Stimulated activated CD4-positive, alpha-beta T cell treated with anti-CD3 and anti-CD28 coated beads, Interleukin-2, amount 100 ng/mL, for 24 hours (primary cell): ENCODE measurements around the gene ARHGEF19.
"Not testable (repeated sequence)": the region's sequence is repeated elsewhere in the genome, so short reads cannot be mapped to it uniquely, and the experiment has no call there.

Source experiments
- DNase-seq, 2 donors: peaks; one replicate each; pipeline ENCODE4 v3.0.0-alpha.2; 2020

ARHGEF19 gene

DNA sequence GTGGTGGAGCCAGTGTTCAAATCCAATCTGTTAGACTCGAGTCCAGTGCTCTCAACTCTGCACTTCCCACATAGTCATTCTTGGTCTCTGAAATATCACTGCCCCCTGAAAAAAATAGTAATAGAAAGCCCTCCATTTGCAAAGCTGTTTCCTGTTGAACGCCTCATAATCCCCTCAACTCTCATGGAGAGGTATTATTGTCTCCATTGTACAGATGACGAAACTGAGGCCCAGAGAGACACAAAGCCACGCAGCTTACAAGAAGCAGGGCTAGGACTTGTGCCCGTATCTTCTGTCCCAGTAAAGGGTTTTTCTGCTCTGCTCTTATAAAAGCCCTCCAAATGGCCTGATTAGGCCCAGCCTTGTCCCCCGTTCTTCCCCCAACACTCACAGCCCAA, 6.2 kb upstream of the ARHGEF19 start:
- DNase-seq = no peak

DNA sequence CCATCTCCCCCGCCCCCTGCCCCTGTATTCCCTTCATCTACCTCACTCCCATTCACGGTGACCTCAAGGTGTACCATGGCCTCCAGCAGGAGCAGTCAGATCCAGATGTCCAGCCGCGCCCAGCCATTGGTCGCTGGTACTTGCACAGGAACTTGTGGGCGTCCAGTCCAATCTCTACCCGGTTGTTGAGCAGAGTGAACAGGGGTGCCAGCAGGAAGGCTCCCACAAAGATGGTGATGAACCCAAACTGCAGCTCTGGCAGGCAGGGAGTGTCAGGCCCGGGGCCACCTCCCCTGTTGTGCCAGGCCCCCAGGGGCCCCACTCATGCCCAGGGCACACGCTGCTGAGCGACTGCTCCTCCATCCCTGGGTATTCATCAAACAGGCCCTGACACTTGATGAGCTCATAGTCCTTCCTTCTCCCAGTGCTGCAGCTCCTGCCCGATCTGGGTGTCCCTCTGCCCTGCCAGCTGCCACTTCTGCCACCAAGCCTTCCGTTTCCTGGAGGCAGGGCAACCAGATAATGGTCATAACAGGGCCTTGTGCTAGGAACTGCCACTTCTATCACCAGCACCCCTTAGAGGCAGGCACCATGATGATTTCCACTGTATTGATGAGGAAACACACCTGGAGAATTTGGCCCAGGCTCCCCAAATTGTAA, 5.7 kb upstream of the ARHGEF19 start:
- no peak for DNase-seq

DNA sequence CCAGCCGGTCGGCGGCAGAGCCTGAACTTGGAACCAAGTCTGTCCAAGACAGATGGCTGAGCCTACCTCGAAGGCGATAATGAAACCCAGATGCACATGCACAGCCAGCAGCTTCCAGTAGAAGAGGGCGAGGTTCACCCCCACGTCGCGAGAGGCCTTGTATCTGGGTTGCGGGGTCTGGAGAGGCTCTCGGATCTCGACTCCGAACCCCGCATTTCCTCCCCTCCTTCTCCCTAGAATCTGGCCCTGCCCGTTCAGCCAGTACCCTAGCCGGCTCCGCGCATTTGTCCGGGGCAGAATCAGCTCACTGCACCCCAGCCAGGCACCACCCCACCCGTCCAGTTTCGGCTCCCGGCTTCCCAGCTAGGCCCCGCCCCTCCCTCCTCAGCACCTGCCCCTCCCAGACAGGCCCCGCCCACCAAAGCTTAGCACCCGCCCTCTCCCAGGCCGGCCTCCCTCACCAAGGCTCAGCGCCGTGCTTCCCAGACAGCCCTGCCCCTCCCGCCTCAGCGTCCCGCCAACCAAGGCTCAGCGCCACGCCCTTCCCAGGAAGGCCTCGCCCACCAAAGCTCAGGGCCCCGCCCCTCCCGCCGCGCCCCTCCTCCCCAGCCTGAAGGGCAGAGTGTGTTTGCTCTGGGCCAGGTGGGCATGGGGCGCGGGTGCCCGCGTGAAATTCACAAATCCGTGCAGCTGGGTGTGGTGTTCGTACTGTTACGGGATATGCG, 4.8 kb upstream of the ARHGEF19 start:
- peak; percentile 93 to 97 for DNase-seq

DNA sequence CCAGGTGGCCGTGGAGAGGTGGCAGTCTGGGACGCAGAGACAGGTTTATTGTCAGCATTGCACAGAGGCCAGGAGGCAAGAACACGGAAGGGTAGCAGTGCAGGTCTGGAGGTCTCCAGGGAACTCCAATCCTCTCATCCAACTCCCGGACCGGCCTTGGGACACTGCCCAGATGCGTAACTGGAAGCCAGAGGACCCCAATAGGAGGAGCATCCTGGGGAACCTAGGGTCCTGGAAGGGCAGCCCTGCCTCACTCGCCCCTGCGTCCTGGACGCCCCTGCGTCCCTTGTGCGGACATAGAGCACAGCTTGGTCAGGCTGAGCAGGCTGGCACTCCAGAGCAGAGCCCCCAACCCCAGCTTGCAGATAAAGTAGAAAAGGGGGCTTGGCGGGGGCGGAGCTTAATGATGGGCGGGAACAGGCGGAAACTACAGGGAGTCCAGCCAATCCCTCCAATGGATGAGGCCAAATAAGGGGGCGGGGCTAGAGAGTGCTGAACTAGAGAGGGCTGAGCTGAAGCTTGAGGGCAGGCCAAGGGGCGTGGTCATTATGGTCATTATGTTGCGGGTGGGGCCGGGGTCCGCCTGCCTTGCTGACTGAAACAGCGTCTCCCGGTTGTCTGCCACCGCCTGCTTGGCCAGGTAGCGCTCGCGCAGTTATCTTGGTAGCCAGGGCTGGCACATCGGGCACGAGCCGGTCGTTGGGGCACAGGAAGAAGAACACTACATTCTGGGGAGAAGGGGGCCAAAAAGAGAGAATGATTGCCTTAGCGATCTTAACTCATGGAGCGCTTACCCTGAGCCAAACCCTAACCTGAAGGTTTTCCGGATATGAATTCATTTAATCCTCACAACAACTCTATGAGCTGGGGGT, 3.7 kb upstream of the ARHGEF19 start:
- DNase-seq = peak; percentile 64 to 69

DNA sequence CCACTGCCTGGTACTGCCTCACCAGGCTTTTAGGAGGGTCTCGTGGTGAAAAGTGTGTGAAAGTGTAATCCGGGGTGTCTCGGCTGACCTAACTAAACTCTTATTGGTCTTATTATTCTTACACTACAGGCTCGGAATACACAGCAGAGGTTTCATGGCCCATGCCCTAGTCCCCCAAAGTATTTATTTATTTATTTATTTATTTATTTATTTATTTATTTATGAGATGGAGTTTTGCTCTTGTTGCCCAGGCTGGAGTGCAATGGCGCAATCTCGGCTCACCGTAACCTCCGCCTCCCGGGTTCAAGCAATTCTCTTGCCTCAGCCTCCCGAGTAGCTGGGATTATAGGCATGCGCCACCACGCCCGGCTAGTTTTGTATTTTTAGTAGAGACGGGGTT, 2.8 kb upstream of the ARHGEF19 start:
- not testable (repeated sequence) for DNase-seq

DNA sequence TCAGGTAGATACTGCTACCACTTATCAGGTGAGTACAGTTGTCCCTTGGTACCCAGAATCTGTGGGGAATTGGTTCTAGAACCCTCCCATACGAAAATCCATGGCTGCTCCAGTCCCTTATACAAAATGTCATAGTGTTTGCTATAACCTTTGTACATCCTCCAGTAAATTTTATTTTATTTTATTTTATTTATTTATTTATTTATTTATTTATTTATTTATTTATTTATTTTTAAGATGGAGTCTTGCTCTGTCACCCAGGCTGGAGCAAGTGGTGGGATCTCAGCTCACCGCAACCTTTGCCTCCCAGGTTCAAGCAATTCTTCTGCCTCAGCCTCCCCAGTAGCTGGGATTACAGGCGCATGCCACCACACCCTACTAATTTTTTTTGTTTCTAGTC, 1.1 kb upstream of the ARHGEF19 start:
- not testable (repeated sequence) for DNase-seq

DNA sequence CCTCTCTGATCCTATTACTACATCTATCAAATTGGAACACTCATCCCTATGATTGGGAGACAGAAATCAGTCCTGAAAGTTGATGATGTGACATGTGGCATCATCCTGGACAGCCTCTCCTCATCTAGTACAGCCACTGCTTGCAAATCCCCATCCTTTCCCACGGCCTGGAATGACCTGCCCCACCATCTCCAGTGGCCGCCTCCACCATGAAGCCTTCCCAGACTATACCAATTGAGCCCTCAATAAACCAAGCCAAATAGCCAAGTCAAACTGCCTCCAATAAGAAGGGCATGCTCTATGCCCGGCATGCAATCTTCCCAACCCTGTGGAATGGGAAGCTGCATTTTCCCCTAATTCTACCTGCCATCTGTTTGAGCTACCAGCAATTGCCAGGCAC, 561 bp upstream of the ARHGEF19 start:
- no peak for DNase-seq

DNA sequence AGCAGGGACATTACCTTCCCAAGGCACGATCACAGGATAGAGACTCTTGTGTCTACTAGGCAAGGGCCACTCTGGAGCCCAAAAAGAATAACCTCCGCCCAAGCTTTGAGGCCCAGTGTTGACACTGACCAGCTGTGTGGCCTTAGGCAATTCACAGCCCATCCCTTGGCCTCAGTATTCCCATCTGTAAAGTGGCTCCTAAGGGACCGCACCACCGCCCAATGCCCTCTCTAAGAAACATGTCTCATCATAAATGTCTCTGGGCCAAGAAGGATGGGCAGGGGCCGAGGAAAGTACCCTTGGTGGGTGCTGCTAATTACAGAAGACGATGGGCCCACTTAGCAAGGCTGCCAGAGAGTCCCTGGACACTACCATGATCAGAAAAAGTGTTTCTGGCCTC, 628 bp downstream of the ARHGEF19 start:
- DNase-seq = no peak

DNA sequence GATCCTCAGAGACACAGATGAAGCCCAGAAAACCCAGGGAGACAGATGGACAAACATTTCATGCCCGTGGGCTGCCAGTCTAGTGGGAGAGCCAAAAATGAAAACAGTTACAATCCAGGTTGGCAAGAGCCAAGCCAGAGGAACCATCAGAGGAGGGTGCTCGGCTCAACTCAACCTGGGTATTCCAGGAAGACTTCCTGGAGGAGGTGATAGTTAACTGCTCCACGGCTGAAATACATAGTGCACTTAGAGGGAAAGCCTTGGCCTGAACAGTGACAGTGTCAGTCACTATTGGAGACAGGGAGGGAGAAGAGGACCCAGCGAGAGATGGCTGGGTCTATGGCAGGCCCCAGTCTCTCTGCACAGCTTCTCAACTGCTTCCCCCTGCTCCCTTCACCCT, 1.9 kb downstream of the ARHGEF19 start:
- DNase-seq = no peak

DNA sequence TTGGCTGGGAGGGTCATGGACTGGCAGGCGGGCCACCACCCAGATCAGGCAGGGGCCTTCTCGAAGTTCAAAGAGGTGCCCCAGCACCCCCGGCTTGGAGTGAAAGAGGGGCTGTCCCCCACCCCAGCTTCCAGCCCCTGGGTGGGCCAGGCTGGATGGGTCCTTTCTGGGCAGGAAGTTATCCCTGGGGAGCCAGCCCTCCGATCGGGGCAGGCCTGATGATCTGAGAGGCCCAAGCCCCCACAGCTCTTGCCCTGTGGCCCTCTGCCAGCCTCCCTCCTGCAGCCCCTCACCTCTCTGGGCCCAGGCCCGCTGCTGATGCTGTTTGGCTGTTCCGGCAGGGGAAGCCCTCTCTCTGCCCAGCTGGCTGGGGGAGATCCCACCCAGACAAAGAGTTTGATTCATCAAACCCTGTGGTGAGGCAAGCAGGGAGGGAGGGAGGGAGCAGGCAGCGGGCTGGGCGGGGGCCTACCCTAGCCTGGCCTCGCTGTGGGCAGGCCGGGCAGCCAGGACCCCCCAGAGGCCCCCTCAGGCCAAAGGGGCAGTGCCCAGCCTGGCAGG, 2.5 kb downstream of the ARHGEF19 start:
- no peak for DNase-seq

DNA sequence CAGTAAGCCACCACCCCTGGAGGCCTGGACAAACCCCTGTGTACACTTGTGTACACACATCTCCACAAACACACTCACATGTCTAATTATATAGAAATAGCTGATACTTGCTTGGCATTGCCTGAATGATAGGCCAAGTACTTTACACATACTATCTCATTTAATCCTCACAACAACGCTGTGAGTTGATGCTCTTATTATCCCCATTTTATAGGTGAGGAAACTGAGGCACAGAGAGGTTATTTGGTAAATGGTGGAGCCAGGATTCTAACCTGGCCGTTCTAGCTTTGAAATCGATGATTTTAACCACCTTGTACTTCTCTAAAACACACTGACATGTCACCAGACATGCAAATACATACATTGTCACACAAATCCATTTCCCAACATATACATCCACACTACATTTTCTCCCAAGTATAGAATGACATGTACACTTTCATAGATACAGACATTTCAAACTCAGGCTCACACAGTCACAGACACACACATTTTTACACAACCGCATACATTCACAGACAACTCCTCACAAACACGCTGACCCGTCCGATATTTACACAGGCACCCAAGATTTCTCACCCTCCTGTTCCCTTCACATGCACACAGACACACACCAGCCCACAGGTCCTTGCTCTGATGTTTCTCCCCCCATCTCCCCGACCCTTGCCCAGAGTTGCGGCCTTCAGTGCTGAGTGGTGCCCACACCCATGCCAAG, 3.2 kb downstream of the ARHGEF19 start:
- no peak for DNase-seq

DNA sequence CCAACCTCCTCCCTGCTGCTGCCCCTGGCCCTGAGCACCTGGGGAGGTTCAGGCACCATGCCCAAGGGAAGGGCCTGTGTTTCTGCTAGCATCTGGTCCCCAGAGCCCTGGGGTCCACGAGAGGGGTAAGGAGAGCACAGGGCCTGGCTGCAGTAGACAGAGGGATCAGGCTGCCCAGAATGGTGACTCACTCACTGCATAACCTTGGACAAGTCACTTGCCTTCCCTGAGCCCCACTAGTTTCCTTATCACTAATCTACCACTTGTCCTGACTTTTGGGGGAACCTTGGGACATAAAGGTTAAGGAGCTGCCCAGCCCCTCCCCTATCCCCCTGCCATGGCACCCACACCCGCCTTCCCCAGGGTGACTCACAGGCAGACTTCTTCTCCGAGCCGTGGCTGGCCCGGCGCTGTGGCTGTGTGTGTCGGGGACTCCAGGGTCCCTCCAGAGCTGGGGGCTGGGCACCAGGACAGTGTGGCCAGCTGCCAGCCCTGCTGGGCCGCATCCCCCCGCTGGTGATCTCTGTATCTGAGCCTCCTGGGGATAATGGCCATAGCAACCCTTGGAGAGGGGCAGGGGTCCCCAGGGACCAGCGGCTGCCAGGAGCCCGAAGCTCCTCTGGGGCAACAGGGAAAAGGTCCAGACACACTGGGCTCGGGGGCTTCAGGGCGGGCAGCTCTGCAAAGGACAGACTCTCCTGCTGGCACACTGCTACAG, 4.0 kb downstream of the ARHGEF19 start:
- DNase-seq = no peak

DNA sequence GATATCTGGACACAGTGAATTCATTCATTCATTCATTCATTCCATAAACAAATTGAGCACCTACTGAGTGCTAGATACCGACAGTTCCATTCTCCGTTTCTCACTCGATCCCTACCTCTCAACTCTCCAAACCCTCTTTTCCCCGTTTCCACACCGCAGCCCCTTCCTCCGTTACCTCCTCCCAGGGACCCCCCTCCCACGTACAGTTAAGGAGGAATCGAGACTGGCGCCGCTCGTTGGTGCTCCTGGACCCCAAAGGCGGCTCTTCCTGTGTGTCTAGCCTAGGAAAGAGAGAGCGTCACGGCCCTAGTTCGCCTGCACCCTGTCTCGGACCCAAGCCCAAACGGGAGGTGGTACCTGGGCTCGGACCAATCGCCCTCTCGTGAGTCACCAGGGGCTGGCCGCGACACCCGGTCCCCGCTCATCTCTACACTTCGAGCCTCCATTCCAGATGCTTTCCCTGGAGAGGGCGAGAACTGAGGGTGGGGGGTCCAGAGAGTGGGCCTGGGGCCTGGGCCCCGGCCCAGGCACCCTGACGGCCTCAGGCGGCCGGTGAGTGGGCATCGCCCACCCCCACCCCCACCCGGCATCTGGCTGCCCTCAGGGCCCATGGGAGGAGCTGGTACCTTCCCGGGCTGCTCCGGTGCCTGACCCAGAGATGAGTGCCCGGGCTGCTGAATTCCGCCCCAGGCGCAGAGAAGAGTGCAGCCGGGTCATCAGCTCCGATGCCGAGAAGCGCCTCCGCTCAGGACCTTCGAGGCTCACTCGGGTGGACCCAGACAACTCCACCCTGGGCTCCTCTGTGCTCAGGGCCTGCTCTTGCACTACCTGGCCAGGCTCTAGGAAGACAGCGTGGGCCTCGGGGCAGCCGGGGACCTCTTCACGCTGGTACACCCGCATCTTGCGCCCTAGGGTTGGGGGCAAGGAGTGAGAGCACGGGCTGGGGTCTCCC, 4.9 kb downstream of the ARHGEF19 start:
- DNase-seq = no peak

DNA sequence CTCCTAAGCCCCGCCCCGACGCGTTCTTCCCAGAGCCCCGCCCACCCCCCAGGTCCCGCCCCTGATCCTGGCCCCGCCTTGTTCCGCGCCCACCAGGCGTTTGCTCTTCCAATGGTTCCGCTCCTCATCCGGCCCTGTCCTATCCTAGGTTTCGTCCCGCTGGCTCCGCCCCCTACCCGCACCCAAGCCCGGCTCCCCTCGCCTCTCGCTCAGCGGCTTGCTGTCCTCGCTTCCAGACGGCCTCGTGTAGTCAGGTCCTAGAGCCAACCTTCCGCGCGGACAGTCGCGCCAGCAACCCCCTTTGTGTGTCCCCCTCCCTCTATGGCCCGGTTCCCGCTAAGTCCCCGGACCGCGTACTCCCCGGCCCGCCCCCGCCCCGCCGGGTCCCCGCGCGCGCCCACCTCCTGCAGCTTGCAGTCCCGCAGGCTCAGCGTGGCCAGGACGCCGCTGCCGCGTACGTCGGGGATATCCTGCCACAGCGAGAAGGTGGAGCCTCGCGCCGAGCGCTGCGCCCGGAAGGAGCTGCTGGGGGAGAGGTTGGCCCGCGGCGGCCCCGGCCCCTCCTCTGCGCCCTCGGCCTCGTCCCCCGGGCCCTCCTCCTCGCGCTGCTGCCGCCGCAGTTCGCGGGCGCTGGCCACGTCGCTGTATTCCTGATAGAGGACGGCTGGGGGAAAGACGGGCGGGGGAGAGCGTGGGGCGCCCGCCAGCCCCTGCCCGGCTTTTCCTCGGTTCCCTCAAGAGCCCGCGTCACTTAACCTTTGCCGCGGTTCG, 5.7 kb downstream of the ARHGEF19 start:
- DNase-seq = peak; percentile 94 to 95

DNA sequence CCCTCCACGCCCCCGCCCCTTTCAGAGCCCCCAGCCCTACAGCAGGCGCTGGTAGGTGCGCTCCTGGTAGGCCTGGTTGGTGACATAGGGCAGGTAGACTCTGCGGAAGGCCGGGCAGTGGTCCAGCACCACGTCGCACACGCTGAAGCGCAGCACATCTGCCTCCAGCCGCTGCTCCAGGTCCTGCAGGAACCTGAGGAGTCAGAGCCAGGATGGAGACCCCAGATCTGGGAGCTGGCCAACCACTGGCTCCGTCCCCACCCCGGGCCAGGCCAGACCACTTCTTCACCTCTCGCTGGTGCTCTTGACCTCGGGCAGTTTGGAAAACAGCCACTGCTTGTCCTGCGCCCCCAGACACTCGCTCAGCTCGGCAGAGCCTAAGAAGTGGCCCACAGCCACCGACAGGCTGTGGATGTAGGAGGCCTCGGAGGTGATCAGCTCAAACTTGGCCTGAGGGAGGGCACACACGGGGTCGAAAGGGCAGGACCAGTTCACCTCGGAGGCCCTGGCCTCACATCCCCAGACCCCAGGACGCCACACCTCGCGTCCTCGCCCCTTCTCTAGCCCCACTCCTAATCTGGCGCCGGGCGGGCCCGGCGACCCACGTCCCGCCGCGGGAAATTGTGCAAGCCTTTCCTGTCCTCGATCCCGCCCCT, 6.4 kb downstream of the ARHGEF19 start:
- DNase-seq = no peak

DNA sequence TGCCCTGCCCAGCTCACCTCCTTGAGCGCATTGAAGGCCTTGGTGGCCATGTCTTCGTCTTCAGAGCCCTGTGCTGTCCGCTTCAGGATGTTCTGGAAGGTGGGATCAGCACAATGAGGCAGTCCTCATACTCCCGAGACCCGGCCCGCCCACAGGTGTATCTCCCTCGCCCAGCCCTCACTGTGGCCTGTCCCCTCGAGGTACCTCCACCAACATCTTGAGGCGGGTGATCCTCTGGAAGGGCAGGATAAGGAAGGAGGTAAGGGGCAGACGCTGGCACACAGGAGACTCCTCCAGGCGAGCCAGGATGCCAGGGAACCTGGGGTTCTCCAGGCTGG, 7.1 kb downstream of the ARHGEF19 start:
- DNase-seq = no peak

DNA sequence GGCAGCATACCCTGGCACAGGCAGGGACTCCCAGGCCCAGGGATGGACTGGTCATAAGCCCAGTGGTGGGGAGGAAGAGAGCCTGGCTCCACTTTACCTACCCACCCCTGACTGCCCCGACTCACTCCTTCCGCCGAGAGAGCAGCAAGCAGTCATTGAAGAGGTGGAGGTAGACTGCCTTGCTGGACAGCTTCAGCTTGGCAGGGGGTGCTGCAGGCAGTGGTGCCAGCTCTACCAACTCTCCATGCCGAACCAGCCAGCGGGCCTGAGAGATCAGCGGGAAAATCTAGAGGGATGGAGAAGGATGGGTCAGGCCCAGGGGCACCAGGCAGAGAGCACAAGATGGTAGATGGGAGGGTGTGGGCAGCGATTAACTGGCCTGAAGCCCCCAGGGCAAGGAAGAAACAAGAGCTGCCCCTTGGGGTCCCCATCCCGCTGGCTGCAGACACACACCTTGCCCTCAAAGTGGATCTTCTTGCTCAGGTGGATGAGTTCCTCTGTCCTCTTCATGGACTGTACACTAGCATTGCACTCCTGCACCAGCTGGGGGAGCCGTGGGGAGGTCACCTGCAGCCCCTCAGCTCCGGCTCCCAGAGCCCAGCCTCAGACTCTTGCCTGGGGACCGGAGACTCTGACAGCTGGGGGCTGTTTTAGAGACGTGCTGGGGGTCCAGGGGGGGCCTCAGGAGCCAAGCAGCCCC, 7.7 kb downstream of the ARHGEF19 start:
- DNase-seq = peak; percentile 39 to 42

DNA sequence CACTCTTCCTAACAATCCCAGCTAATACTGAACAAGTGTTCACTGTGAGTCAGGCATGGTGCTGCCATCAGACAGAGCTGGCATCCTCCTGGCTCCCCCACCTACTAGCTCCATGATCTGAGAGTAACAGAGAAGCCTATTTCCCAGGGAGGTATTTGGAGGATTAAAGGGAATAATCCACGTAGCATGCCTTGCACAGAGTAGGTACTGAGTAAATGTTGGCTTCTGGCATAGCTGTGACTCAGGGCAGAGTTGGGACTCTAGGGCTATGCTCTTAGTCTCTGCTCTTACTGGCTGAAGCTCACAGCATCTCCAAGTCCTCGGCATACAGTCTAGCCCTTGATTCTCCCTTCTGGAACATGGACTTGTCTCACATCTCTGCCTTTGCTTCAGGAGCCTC, 8.2 kb downstream of the ARHGEF19 start:
- DNase-seq = no peak

DNA sequence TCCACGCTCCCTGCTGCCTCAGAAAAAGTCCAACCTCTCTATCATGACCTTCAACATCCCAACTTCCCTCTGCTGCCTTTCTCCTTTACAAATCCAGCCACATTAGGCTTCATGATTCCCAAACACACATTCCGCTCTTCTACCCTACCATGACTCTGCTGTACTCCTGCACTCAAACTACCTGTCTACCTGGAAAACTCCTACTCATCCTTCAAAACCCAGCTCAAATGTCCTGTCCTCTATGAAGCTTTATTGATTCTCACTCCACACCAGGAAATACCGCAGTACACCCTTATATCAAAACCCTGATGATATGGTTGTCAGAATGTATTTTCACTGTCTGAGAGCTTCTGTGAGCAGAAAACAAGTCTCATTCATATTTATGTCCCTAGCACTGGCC, 8.9 kb downstream of the ARHGEF19 start:
- no peak for DNase-seq
